HG03521 (cell line): ENCODE results near the gene ATG2B.

ENCODE experiments used
- ATAC-seq: cut with Tn5 transposase; IDR thresholded peaks from one replicate; pipeline ENCODE4 v1.9.1; 2021; ENCODE audit warnings: mild to moderate bottlenecking, moderate library complexity; ENCODE audit not compliant: unreplicated experiment

Gene ATG2B

GRCh38 chr14:96272777-96273473, 90.2 kb downstream of the ATG2B start:
- ATAC-seq, result no peak

- ATAC-seq, result no peak
Observed at GRCh38 chr14:96271421-96271762, 91.7 kb downstream of the ATG2B start.

- ATAC-seq, result no peak
Observed at GRCh38 chr14:96270565-96271420, 92.3 kb downstream of the ATG2B start.

GRCh38 chr14:96269359-96269710, 93.8 kb downstream of the ATG2B start:
- no peak for ATAC-seq

- ATAC-seq, result no peak
Observed at GRCh38 chr14:96268431-96269358, 94.4 kb downstream of the ATG2B start.

GRCh38 chr14:96267916-96268315, 95.2 kb downstream of the ATG2B start:
- ATAC-seq, result no peak

GRCh38 chr14:96267336-96267735, 95.8 kb downstream of the ATG2B start:
- no peak for ATAC-seq

- no peak for ATAC-seq
Observed at GRCh38 chr14:96265383-96266095, 97.6 kb downstream of the ATG2B start.

- no peak for ATAC-seq
Observed at GRCh38 chr14:96264853-96265252, 98.3 kb downstream of the ATG2B start.

- ATAC-seq, result no peak
Observed at GRCh38 chr14:96264200-96264553, 99.0 kb downstream of the ATG2B start.

- no peak for ATAC-seq
Observed at GRCh38 chr14:96263347-96264199, 99.6 kb downstream of the ATG2B start.

- no peak for ATAC-seq
Observed at GRCh38 chr14:96261772-96262655, 101.1 kb downstream of the ATG2B start.

- ATAC-seq, result no peak
Observed at GRCh38 chr14:96261053-96261452, 102.1 kb downstream of the ATG2B start.

GRCh38 chr14:96260341-96260821, 102.8 kb downstream of the ATG2B start:
- ATAC-seq, result no peak

GRCh38 chr14:96257900-96258299, 105.2 kb downstream of the ATG2B start:
- ATAC-seq, result no peak

GRCh38 chr14:96257056-96257455, 106.1 kb downstream of the ATG2B start:
- ATAC-seq, result no peak

GRCh38 chr14:96256407-96256806, 106.7 kb downstream of the ATG2B start:
- ATAC-seq, result no peak

GRCh38 chr14:96255501-96256366, 107.4 kb downstream of the ATG2B start, which contains the start of gene BDKRB1:
TSS of gene BDKRB1 (plus strand) at chr14:96256210. CDS start at chr14:96263683, 7,473 bp downstream.
- no peak for ATAC-seq
